PFSK-1 (cell line): ENCODE data around the gene EXTL1.

Source experiments
- FOXP2 ChIP-seq: optimal IDR thresholded peaks from 2 replicates; pipeline ENCODE3; 2011; ENCODE audit warnings: borderline replicate concordance, control low read depth, inconsistent platforms; ENCODE audit not compliant: insufficient read depth; ENCODE audit errors: extremely low read length, extremely low read depth
- POLR2AphosphoS5 ChIP-seq: IDR thresholded peaks from 2 replicates; pipeline ENCODE4 v1.6.1; 2012; ENCODE audit warnings: low read depth, mild to moderate bottlenecking, control low read depth, low read length, moderate library complexity

DNA sequence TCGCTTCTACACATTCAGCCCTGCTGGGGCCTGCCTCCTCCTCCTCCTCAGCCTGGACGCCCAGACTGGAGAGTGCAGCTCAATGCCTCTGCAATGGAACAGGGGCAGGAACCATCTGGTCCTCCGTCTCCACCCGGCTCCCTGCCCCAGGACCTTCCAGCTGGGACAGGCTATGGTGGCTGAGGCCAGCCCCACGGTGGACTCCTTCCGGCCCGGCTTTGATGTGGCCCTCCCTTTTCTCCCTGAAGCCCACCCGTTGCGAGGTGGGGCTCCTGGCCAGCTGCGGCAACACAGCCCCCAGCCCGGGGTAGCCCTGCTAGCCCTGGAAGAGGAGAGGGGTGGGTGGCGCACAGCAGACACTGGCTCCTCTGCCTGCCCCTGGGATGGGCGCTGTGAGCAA, 1.4 kb downstream of the EXTL1 start:
- TF ChIP-seq POLR2AphosphoS5 (no peak), FOXP2 (no peak)
